ENCODE results near the gene S100A12. TPM values are rescaled to one million over a fixed set of nuclear protein-coding genes. Genes with fewer than 3 reads are reported as not detected.

S100A12 gene
- polyA plus RNA-seq, 3 donors, result 1,275 to 2,834 (median 2,543) TPM

GRCh38 chr1:153403421-153404085, 28.1 kb upstream of the S100A12 start:
- DNase-seq, result peak in 1 of 3 donors; percentile 29
- TF ChIP-seq CTCF (IDR thresholded peaks at IDR 0.05), result no peak

GRCh38 chr1:153402226-153402625, 26.8 kb upstream of the S100A12 start:
- Histone ChIP-seq H3K4me3 (replicated peaks in 1 of 3; ENCODE audit: low read depth in 2 of 3, low read length in 3 of 3) (peak overlapping the region in 1 of 3 experiments; percentile 13), H3K79me2 (ENCODE audit: insufficient read depth, low read length) (peaks cover 11% of the 10 kb centered on the region), H3K27me3 (ENCODE audit: control insufficient read depth in 2 of 2, insufficient read depth in 2 of 2, low read length in 2 of 2) (no peaks in the 10 kb centered on the region), H3K4me1 (ENCODE audit: control insufficient read depth in 1 of 2, insufficient read depth in 2 of 2, low read length in 2 of 2) (peaks cover 65 to 67% of the 10 kb centered on the region in 2 donors), H4K20me1 (ENCODE audit: insufficient read depth, low read length) (no peaks in the 10 kb centered on the region), H3K4me2 (replicated peaks; ENCODE audit: extremely low read depth, low read length, poor library complexity, severe bottlenecking) (no peak overlapping the region), H3K27ac (ENCODE audit: low read depth in 1 of 2, low read length in 2 of 2) (peak overlapping the region in 1 of 2 donors; percentile 16), H3K9ac (ENCODE audit: insufficient read depth, low read length, poor library complexity, severe bottlenecking) (no peak overlapping the region), H3K9me3 (replicated peaks in 1 of 2; ENCODE audit: control insufficient read depth in 1 of 2, insufficient read depth in 1 of 2, low read length in 2 of 2) (no peaks in the 10 kb centered on the region), H3K36me3 (replicated peaks in 1 of 2; ENCODE audit: control insufficient read depth in 1 of 2, insufficient read depth in 2 of 2, low read length in 2 of 2) (no peaks in the 10 kb centered on the region), H2AFZ (ENCODE audit: insufficient read depth, low read depth, low read length, poor library complexity, severe bottlenecking) (no peak overlapping the region)
- H3K27ac Mint-ChIP-seq, result peak overlapping the region in 2 of 7 donors; percentile 17 to 27
- intact Hi-C loops (cut with micrococcal nuclease), result loop anchor here in 1 of 2 donors (5.0 kb wide), 1 partner anchor 95 kb away; no protein-coding TSS in a partner anchor
- no peak for DNase-seq
- peaks cover 5 to 17% (median 9%) of the 10 kb centered on the region in 3 donors for H3K27me3 Mint-ChIP-seq (ENCODE audit: low read depth in 3 of 3)
- 88% methylated on average over 1 of the region's 2 CpGs for WGBS (ENCODE audit: insufficient coverage)
- peaks cover 65% of the 10 kb centered on the region for H3K4me1 Mint-ChIP-seq
- peaks cover 0 to 5% of the 10 kb centered on the region in 2 donors for H3K36me3 Mint-ChIP-seq
- H3K4me3 Mint-ChIP-seq, result no peak overlapping the region
- peaks cover 0 to 3% (median 2%) of the 10 kb centered on the region in 7 donors for H3K9me3 Mint-ChIP-seq
- no peak for TF ChIP-seq CTCF (IDR thresholded peaks at IDR 0.05)

More at GRCh38 chr1:153403421-153404085, 28.1 kb upstream of the S100A12 start:
- Histone ChIP-seq H2AFZ (ENCODE audit: insufficient read depth, low read depth, low read length, poor library complexity, severe bottlenecking) (no peak overlapping the region), H3K9me3 (replicated peaks in 1 of 2; ENCODE audit: control insufficient read depth in 1 of 2, insufficient read depth in 1 of 2, low read length in 2 of 2) (no peaks in the 10 kb centered on the region), H3K9ac (ENCODE audit: insufficient read depth, low read length, poor library complexity, severe bottlenecking) (no peak overlapping the region), H3K27ac (ENCODE audit: low read depth in 1 of 2, low read length in 2 of 2) (peak overlapping the region; percentile 2 to 68), H3K36me3 (replicated peaks in 1 of 2; ENCODE audit: control insufficient read depth in 1 of 2, insufficient read depth in 2 of 2, low read length in 2 of 2) (no peaks in the 10 kb centered on the region), H3K27me3 (ENCODE audit: control insufficient read depth in 2 of 2, insufficient read depth in 2 of 2, low read length in 2 of 2) (no peaks in the 10 kb centered on the region), H3K4me1 (ENCODE audit: control insufficient read depth in 1 of 2, insufficient read depth in 2 of 2, low read length in 2 of 2) (peaks cover 52 to 54% of the 10 kb centered on the region in 2 donors), H4K20me1 (ENCODE audit: insufficient read depth, low read length) (no peaks in the 10 kb centered on the region), H3K4me2 (replicated peaks; ENCODE audit: extremely low read depth, low read length, poor library complexity, severe bottlenecking) (no peak overlapping the region), H3K4me3 (replicated peaks in 1 of 3; ENCODE audit: low read depth in 2 of 3, low read length in 3 of 3) (peak overlapping the region in 1 of 3 experiments; percentile 51), H3K79me2 (ENCODE audit: insufficient read depth, low read length) (peaks cover 11% of the 10 kb centered on the region)
- H3K36me3 Mint-ChIP-seq, result peaks cover 0 to 5% of the 10 kb centered on the region in 2 donors
- H3K27me3 Mint-ChIP-seq (ENCODE audit: low read depth in 3 of 3), result peaks cover 7 to 17% (median 12%) of the 10 kb centered on the region in 3 donors
- H3K4me1 Mint-ChIP-seq, result peaks cover 58% of the 10 kb centered on the region
- intact Hi-C loops (cut with micrococcal nuclease), result loop anchor here (1.0 to 5.0 kb wide), 3 partner anchors 46 to 94 kb away; partner anchors contain the start of gene S100A9 (in 1 of the 2)
- H3K4me3 Mint-ChIP-seq, result no peak overlapping the region
- 57% methylated on average over 7 of the region's 11 CpGs for WGBS (ENCODE audit: insufficient coverage)
- peaks cover 0 to 4% (median 2%) of the 10 kb centered on the region in 7 donors for H3K9me3 Mint-ChIP-seq
- peak overlapping the region in 6 of 7 donors; percentile 60 to 84 (median 79) for H3K27ac Mint-ChIP-seq
